HFF-Myc (cell line): ENCODE results near the gene NENF.

Experiments used
- DNase-seq: peaks from one replicate; pipeline ENCODE4 v3.0.0-alpha.2; 2011; ENCODE audit warnings: low read depth; ENCODE audit errors: extremely low read depth
- H3K4me3 ChIP-seq: replicated peaks from 2 replicates; pipeline ENCODE4 v1.5.1; 2011; ENCODE audit warnings: low read depth, mild to moderate bottlenecking, control low read depth, low read length
- CTCF ChIP-seq: IDR thresholded peaks from 2 replicates; pipeline ENCODE4 v1.5.1; 2012; ENCODE audit warnings: mild to moderate bottlenecking, low read depth, low read length, control low read depth; ENCODE audit errors: missing control alignments

Gene NENF

GRCh38 chr1:212491454-212491853 lies 58.7 kb downstream of the NENF start:
- no peak for TF ChIP-seq CTCF
- DNase-seq: no peak

More at GRCh38 chr1:212491454-212491853, 58.7 kb downstream of the NENF start:
- no peak overlapping the region for H3K4me3 ChIP-seq
